HUES48 (cell line): ENCODE measurements around the gene SPATC1L.
"Not testable (repeated sequence)": the region's sequence is repeated elsewhere in the genome, so short reads cannot be mapped to it uniquely, and the experiment has no call there.

ENCODE experiments used
- H3K27ac ChIP-seq: one replicate; pipeline ENCODE4 v1.7.0; 2013; ENCODE audit warnings: low read depth, low read length, inconsistent platforms
- H3K27me3 ChIP-seq: 2 replicates; pipeline ENCODE4 v1.6.1; 2013; ENCODE audit warnings: mild to moderate bottlenecking, low read length; ENCODE audit not compliant: control insufficient read depth, insufficient read depth
- H3K36me3 ChIP-seq: 2 replicates; pipeline ENCODE4 v1.6.1; 2013; ENCODE audit warnings: low read length; ENCODE audit not compliant: control insufficient read depth, insufficient read depth
- H3K4me1 ChIP-seq: 2 replicates; pipeline ENCODE4 v1.6.1; 2013; ENCODE audit warnings: mild to moderate bottlenecking, low read length; ENCODE audit not compliant: control insufficient read depth, insufficient read depth
- H3K4me3 ChIP-seq: 2 replicates; pipeline ENCODE4 v1.5.1; 2013; ENCODE audit warnings: mild to moderate bottlenecking, low read depth, low read length
- H3K9ac ChIP-seq: 2 replicates; pipeline ENCODE4 v1.6.1; 2013; ENCODE audit warnings: mild to moderate bottlenecking, low read depth, low read length, moderate library complexity
- H3K9me3 ChIP-seq: 2 replicates; pipeline ENCODE4 v1.6.1; 2013; ENCODE audit warnings: low read length; ENCODE audit not compliant: control insufficient read depth, insufficient read depth

SPATC1L gene

DNA sequence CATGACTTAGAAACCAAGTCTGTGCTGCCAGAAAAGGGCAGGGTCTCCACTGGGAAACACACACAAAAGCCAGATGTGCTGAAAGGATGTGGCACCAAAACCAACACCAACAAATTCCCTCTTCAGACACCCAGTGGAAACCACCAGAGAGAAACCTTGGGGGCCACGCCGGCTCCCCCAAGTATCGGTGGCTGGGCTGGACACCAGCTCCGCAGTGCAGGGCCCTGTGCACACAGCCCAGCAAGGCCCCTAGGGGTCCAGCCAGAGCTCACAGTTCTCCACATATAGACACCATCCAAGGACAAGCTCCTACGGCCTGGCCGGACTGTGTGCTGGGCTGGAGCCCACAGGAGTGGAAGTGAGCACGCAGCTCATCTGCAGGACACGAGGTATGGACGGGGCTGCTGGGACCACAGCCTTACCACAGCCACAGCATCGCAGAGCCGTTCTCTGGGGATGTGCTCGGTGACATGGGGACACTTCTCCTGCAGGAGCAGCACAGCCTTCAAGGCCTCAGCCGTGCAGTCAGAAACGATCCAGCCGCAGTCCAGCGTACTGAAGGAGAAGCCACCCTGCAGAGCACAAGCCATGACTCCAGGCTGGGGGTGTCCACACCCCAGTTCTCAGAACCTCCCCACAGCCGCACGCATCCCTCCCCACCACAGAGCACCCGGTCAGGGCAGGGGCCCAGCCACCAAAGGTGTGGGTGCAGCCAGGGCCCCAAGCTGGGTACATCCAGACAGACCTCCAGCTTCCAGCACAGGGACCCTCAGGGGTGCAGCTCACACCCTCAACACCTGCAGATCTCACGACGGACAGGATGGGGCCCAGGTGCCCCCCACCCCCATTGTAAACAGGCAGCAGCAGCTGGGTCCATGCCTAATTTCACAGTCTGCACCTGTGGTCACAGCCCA is 23.0 kb upstream of the SPATC1L start:
- no peaks in the 10 kb centered on the region for H3K4me1 ChIP-seq
- no peak overlapping the region for H3K4me3 ChIP-seq
- H3K27me3 ChIP-seq, result no peaks in the 10 kb centered on the region
- H3K36me3 ChIP-seq, result peaks cover 79% of the 10 kb centered on the region
- no peak overlapping the region for H3K9ac ChIP-seq
- no peak overlapping the region for H3K27ac ChIP-seq
- H3K9me3 ChIP-seq, result no peaks in the 10 kb centered on the region

- Histone ChIP-seq H3K36me3 (peaks cover 74% of the 10 kb centered on the region), H3K4me3 (no peak overlapping the region), H3K4me1 (no peaks in the 10 kb centered on the region), H3K27ac (no peak overlapping the region), H3K9ac (no peak overlapping the region), H3K9me3 (no peaks in the 10 kb centered on the region), H3K27me3 (no peaks in the 10 kb centered on the region)
Observed at GRCh38 chr21:46206163-46207005, 22.1 kb upstream of the SPATC1L start.

DNA sequence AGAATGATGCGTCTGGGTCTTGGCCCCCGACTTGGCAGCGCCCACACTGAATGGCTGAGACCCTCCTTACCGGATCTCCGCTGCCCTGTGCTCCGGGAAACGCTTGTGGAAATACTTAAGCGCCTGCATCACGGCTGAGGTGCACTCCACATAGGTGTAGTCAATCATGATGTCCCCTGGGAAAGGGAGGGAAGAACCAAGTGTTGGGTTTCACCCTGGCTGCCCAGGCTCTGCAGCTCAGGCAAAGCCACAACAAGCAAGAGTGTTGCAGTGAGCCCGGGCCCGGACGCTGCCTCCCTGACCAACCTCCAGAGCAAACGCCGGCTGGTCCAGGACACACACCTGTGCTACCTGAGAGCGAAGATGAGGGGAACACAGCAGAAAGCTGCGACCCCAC is 21.5 kb upstream of the SPATC1L start:
- H3K4me3 ChIP-seq, result no peak overlapping the region
- H3K27me3 ChIP-seq, result no peaks in the 10 kb centered on the region
- peaks cover 75% of the 10 kb centered on the region for H3K36me3 ChIP-seq
- no peak overlapping the region for H3K9ac ChIP-seq
- H3K9me3 ChIP-seq, result no peaks in the 10 kb centered on the region
- no peaks in the 10 kb centered on the region for H3K4me1 ChIP-seq
- no peak overlapping the region for H3K27ac ChIP-seq

DNA sequence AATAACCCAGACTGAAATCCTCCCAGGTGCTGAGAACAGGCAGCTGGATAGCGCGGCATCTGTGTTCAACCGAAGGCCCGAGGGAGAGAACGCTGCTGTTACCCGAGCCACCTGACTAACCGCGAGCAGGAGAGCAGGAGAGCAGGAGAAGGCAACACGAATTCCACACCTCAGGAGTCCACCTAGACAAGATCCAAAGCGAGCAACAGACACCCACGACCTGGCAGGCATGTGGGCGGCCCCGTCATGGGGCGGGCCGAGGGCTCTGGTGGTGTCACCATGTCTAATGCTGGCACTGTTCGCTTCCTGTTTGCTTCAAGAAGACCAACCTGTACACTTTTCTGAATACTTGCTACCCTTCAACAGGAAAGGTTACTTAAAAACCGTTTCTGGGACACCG is 20.9 kb upstream of the SPATC1L start:
- Histone ChIP-seq H3K9me3 (no peaks in the 10 kb centered on the region), H3K36me3 (peaks cover 77% of the 10 kb centered on the region), H3K27me3 (no peaks in the 10 kb centered on the region), H3K4me1 (no peaks in the 10 kb centered on the region), H3K27ac (no peak overlapping the region), H3K9ac (no peak overlapping the region), H3K4me3 (no peak overlapping the region)

- Histone ChIP-seq H3K4me1 (no peaks in the 10 kb centered on the region), H3K27me3 (no peaks in the 10 kb centered on the region), H3K9ac (no peak overlapping the region), H3K36me3 (peaks cover 81% of the 10 kb centered on the region), H3K27ac (peak overlapping the region; percentile 11), H3K4me3 (no peak overlapping the region), H3K9me3 (no peaks in the 10 kb centered on the region)
Observed at GRCh38 chr21:46203203-46203600, 18.9 kb upstream of the SPATC1L start.

DNA sequence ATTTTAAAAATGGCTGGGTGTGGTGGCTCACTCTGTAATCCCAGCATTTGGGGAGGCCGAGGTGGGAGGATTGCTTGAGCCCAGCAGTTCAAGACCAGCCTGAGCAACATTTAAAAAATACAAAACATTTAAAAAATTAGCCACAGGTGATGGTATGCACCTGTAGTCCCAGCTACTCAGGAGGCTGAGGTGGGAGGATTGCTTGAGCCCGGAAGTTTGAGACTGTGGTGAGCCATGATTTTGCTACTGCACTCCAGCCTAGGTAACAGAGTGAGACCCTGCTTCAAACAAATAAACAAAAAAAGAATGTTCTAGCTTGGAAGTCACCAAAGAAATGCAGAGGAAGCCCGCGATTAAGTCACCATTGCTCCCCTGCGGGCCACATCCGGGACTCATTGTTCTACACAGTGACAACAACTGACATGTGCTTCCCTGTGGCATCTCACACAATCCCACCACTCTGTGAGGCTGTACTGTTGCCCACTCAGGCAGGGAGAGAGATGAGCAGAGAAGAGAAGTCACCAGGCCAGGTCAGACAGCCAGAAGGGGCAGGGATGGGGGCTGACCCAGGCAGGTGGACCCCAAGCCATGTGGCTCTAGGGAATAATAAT is 18.4 kb upstream of the SPATC1L start:
- H3K27me3 ChIP-seq, result no peaks in the 10 kb centered on the region
- no peaks in the 10 kb centered on the region for H3K4me1 ChIP-seq
- no peak overlapping the region for H3K4me3 ChIP-seq
- H3K27ac ChIP-seq, result peak overlapping the region; percentile 28
- peaks cover 81% of the 10 kb centered on the region for H3K36me3 ChIP-seq
- H3K9ac ChIP-seq, result no peak overlapping the region
- no peaks in the 10 kb centered on the region for H3K9me3 ChIP-seq

DNA sequence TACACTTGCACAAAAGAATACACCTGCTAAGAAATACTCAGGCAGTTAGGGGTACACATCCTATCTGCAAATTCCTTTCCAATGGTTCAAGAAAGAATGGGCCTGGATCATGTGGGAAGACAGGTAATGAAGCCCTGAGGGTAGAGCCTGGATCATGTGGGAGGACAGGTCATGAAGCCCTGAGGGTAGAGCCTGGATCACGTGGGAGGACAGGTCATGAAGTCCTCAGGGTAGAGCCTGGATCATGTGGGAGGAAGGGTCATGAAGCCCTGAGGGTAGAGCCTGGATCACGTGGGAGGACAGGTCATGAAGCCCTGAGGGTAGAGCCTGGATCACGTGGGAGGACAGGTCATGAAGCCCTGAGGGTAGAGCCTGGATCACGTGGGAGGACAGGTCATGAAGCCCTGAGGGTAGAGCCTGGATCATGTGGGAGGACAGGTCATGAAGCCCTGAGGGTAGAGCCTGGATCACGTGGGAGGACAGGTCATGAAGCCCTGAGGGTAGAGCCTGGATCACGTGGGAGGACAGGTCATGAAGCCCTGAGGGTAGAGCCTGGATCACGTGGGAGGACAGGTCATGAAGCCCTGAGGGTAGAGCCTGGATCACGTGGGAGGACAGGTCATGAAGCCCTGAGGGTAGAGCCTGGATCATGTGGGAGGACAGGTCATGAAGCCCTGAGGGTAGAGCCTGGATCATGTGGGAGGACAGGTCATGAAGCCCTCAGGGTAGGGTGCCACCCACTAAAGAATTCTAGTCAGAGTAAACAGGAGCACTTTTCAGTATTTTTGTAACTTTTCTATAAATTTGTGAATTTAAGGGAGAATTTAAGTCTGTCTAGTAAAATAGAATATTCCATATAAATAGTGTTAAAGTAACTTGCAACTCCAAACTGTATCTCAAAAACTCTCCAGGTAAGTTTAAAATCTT is 16.9 kb upstream of the SPATC1L start:
- H3K27me3 ChIP-seq, H3K4me1 ChIP-seq: not testable (repeated sequence)
- H3K36me3 ChIP-seq, result peaks cover 78% of the 10 kb centered on the region

DNA sequence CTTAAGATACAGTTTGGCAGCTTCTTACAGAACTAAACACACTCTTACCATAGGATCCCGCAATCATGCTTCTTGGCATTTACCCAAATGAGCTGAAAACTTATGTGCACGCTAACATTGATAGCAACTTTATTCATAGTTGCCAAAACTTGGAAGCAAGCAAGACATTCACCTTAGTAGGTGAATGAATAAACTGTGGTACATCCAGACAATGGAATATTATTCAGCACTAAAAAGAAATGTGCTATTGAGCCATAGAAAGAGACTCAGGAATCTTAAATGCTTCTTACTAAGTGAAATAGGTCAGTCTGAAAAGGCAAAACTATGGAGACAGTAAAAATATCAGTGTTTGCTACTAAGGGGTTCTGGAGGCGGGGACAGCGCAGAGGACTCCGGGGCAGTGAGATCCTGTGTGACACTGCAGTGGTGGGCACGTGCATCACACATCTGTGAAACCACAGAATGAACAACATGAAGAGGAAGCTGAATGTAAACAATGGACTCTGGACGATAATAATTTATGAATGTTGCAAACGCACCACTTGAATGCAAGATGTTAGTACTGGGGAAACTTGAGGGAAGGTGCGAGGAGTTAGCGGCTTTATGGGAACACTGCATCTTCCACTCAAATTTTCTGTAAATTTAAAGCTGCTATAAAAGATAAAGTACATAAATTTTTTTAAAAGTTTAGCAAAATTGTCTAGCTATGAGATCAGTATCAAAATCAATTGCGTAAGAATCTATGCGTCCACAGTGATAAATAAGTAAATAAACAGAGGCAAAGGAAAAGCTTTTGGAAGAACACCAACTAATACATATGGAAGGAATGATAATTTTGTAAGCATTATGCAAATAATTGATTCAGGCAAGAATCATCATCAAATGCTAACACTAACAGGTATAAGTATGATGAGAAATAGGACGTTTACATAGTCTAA is 15.4 kb upstream of the SPATC1L start:
- H3K9ac ChIP-seq, result no peak overlapping the region
- H3K9me3 ChIP-seq, result no peaks in the 10 kb centered on the region
- peaks cover 78% of the 10 kb centered on the region for H3K36me3 ChIP-seq
- no peak overlapping the region for H3K4me3 ChIP-seq
- no peaks in the 10 kb centered on the region for H3K4me1 ChIP-seq
- no peaks in the 10 kb centered on the region for H3K27me3 ChIP-seq
- H3K27ac ChIP-seq, result no peak overlapping the region

More for the DNA sequence above, 16.9 kb upstream of the SPATC1L start:
- H3K9me3 ChIP-seq, H3K27ac ChIP-seq, H3K4me3 ChIP-seq, H3K9ac ChIP-seq: not testable (repeated sequence)

DNA sequence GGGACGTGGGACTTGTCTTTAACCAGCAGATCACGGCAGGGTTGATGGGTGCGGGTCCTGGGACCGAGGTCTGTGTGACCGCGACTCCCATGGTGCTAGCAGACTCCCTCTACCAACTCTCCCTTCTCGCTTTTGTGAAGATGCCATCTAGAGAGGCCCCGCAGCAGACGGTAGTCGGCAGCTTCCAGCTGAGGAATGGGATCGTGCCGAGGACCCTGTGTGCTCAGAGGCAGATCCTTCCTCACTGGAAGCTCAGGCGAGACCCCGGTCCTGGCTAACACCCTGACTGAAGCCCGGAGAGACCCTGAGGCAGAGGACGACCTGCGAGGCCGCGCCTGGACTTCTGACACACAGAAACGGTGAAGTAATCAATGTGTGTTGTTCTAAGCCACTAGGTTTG is 12.5 kb upstream of the SPATC1L start:
- Histone ChIP-seq H3K4me1 (no peaks in the 10 kb centered on the region), H3K4me3 (no peak overlapping the region), H3K36me3 (peaks cover 87% of the 10 kb centered on the region), H3K9me3 (no peaks in the 10 kb centered on the region), H3K27me3 (no peaks in the 10 kb centered on the region), H3K9ac (no peak overlapping the region), H3K27ac (no peak overlapping the region)
